PC-9 (cell line): ENCODE data around the gene TTC39B. TPM values are rescaled to one million over a fixed set of nuclear protein-coding genes. Genes with fewer than 3 reads are reported as not detected.

ENCODE experiments used
- BruUV-seq: library from RNA; stranded (reverse); fragments of 400-500 nt; replicated peaks from 2 replicates; lab custom pipeline; 2021; lab: Mats Ljungman, UMichigan
- CTCF ChIA-PET: fragments of 300-600 bp; sonication (Branson Sonifier 250); formaldehyde crosslinking; loops from one replicate; lab custom pipeline; 2022; ENCODE audit warnings: antibody characterized with exemption; lab: Charles Lee
- POLR2A ChIA-PET: fragments of 300-600 bp; sonication (Branson Sonifier 250); formaldehyde crosslinking; loops from one replicate; lab custom pipeline; 2022; ENCODE audit warnings: antibody characterized with exemption; ENCODE audit not compliant: unreplicated experiment; lab: Charles Lee
- DNase-seq, 2 experiments: peaks; one replicate each; pipeline versions ENCODE4 v3.0.0 to v3.0.0-alpha.2; 2015 to 2022; ENCODE audit warnings: mixed read lengths in 1 of 2
- H2AFZ ChIP-seq: fragments of 200-600 bp; sonication (generic); 2 replicates; pipeline ENCODE4 v1.8.1; 2017; ENCODE audit warnings: antibody characterized with exemption
- H3F3A ChIP-seq: fragments of 200-600 bp; sonication (generic); 2 replicates; pipeline ENCODE4 v1.8.1; 2017; ENCODE audit warnings: antibody characterized with exemption, mild to moderate bottlenecking, low read depth; ENCODE audit not compliant: insufficient read depth
- H3K27ac ChIP-seq: fragments of 200-600 bp; sonication (generic); 2 replicates; pipeline ENCODE4 v1.6.1; 2016; ENCODE audit warnings: mixed run types
- H3K27me3 ChIP-seq: fragments of 200-600 bp; sonication (generic); 2 replicates; pipeline ENCODE4 v1.6.1; 2016; ENCODE audit warnings: low read depth, mixed run types; ENCODE audit not compliant: insufficient read depth
- H3K36me3 ChIP-seq: fragments of 200-600 bp; sonication (generic); 2 replicates; pipeline ENCODE4 v1.6.1; 2016; ENCODE audit warnings: low read depth, mixed run types
- H3K4me1 ChIP-seq: fragments of 200-600 bp; sonication (generic); replicated peaks from 2 replicates; pipeline ENCODE4 v1.6.1; 2016; ENCODE audit warnings: mixed run types; ENCODE audit not compliant: insufficient read depth
- H3K4me2 ChIP-seq: fragments of 200-600 bp; sonication (generic); 2 replicates; pipeline ENCODE4 v1.6.1; 2017; ENCODE audit warnings: mixed run types
- H3K4me3 ChIP-seq: fragments of 200-600 bp; sonication (generic); 2 replicates; pipeline ENCODE4 v1.6.1; 2016; ENCODE audit warnings: mixed run types
- H3K79me2 ChIP-seq: fragments of 200-600 bp; sonication (generic); 2 replicates; pipeline ENCODE4 v1.6.1; 2017; ENCODE audit warnings: low read depth, mixed run types
- H3K9me2 ChIP-seq: fragments of 200-600 bp; sonication (generic); 2 replicates; pipeline ENCODE4 v1.8.1; 2017; ENCODE audit warnings: mild to moderate bottlenecking; ENCODE audit not compliant: insufficient read depth
- H3K9me3 ChIP-seq: fragments of 200-600 bp; sonication (generic); 2 replicates; pipeline ENCODE4 v1.8.1; 2016; ENCODE audit warnings: low read depth; ENCODE audit not compliant: insufficient read depth
- H4K20me1 ChIP-seq: fragments of 200-600 bp; sonication (generic); 2 replicates; pipeline ENCODE4 v1.8.1; 2017; ENCODE audit not compliant: insufficient read depth
- EZH2 ChIP-seq: fragments of 200-600 bp; sonication (generic); IDR thresholded peaks from 2 replicates; pipeline ENCODE4 v1.8.0; 2017; ENCODE audit warnings: antibody characterized with exemption, low read depth
- intact Hi-C: fragments of 100-400 bp; cut with micrococcal nuclease; formaldehyde crosslinking; loops from one replicate; pipeline ENCODE4 v1.10.0; 2022; ENCODE audit not compliant: unreplicated experiment
- total RNA-seq: library from RNA; stranded (reverse); gene quantifications from 2 replicates; pipeline ENCODE4 v1.2.3, GENCODE V29; 2021
- TF ChIP-seq, protein P1 (sequence below): fragments of 200-600 bp; sonication (generic); conservative IDR thresholded peaks from 2 replicates; pipeline ENCODE4 v1.6.1; 2017; ENCODE audit warnings: mixed run types, antibody characterized with exemption, mild to moderate bottlenecking, moderate library complexity

TTC39B gene
- total RNA-seq, 1 experiment from 2014 or later = 8.8 TPM

DNA sequence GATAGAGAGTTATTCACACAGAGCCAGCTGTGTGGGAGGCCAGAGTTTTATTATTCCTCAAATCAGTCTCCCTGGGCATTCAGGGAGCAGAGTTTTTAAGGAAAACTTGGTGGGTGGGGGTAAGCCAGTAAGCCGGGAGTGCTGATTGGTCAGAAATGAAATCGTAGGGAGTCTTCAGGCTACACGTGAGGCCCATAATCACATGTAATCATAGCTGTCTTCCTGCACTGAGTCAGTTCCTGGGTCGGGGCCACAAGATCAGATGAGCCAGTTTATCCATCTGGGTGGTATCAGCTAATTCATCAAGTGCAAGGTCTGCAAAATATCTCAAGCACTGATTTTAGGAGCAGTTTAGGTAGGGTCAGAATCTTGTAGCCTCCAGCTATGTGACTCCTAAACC, 10.8 kb upstream of the TTC39B start:
- no peak for DNase-seq
- Histone ChIP-seq H2AFZ (no peak overlapping the region), H3K9me3 (no peaks in the 10 kb centered on the region), H3K9me2 (no peaks in the 10 kb centered on the region), H3K4me1 (no peaks in the 10 kb centered on the region), H3F3A (no peaks in the 10 kb centered on the region), H3K36me3 (no peaks in the 10 kb centered on the region), H3K79me2 (no peaks in the 10 kb centered on the region), H3K27ac (no peak overlapping the region), H3K4me2 (no peak overlapping the region), H3K4me3 (no peak overlapping the region), H3K27me3 (no peaks in the 10 kb centered on the region), H4K20me1 (no peaks in the 10 kb centered on the region)
- intact Hi-C loops = no loop called here
- TF ChIP-seq, protein P1, sequence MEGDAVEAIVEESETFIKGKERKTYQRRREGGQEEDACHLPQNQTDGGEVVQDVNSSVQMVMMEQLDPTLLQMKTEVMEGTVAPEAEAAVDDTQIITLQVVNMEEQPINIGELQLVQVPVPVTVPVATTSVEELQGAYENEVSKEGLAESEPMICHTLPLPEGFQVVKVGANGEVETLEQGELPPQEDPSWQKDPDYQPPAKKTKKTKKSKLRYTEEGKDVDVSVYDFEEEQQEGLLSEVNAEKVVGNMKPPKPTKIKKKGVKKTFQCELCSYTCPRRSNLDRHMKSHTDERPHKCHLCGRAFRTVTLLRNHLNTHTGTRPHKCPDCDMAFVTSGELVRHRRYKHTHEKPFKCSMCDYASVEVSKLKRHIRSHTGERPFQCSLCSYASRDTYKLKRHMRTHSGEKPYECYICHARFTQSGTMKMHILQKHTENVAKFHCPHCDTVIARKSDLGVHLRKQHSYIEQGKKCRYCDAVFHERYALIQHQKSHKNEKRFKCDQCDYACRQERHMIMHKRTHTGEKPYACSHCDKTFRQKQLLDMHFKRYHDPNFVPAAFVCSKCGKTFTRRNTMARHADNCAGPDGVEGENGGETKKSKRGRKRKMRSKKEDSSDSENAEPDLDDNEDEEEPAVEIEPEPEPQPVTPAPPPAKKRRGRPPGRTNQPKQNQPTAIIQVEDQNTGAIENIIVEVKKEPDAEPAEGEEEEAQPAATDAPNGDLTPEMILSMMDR = no peak
- TF ChIP-seq EZH2 = no peak
- no TSS peak for BruUV-seq
- CTCF ChIA-PET = no interaction called here
- POLR2A ChIA-PET = no interaction called here

- Histone ChIP-seq H3K36me3 (no peaks in the 10 kb centered on the region), H3F3A (no peaks in the 10 kb centered on the region), H3K79me2 (no peaks in the 10 kb centered on the region), H3K9me2 (no peaks in the 10 kb centered on the region), H4K20me1 (no peaks in the 10 kb centered on the region), H3K27me3 (no peaks in the 10 kb centered on the region), H3K27ac (no peak overlapping the region), H3K4me2 (peak overlapping the region; percentile 4; the same call in 1 of the 2 replicates), H2AFZ (no peak overlapping the region), H3K9me3 (no peaks in the 10 kb centered on the region), H3K4me1 (peaks cover 3% of the 10 kb centered on the region; the same call in 1 of the 2 replicates), H3K4me3 (no peak overlapping the region)
- no TSS peak for BruUV-seq
- ChIA-PET POLR2A (no interaction called here), CTCF (no interaction called here)
- TF ChIP-seq EZH2 = no peak
- TF ChIP-seq, protein P1 = no peak
- peak in 1 of 2 experiments; percentile 40 for DNase-seq
- intact Hi-C loops = no loop called here
These were observed 4.6 kb upstream of the TTC39B start for GRCh38 chr9:15311607-15312006.

GRCh38 chr9:15310107-15310850, 3.3 kb upstream of the TTC39B start:
- no TSS peak for BruUV-seq
- no peak for DNase-seq
- no peak for TF ChIP-seq EZH2
- TF ChIP-seq, protein P1 = no peak
- H3K9me3 ChIP-seq = no peaks in the 10 kb centered on the region
- intact Hi-C loops = no loop called here
- no peaks in the 10 kb centered on the region for H3K9me2 ChIP-seq
- H2AFZ ChIP-seq = no peak overlapping the region
- no peak overlapping the region for H3K4me3 ChIP-seq
- no peak overlapping the region for H3K4me2 ChIP-seq
- H3K36me3 ChIP-seq = no peaks in the 10 kb centered on the region
- H3K4me1 ChIP-seq = peaks cover 9% of the 10 kb centered on the region
- CTCF ChIA-PET = interaction anchor here (0.6 kb wide), 1 partner anchor 988 kb away, joined by 4 read pairs; no protein-coding TSS in a partner anchor
- H3K27me3 ChIP-seq = no peaks in the 10 kb centered on the region
- no peaks in the 10 kb centered on the region for H3K79me2 ChIP-seq
- no peak overlapping the region for H3K27ac ChIP-seq
- POLR2A ChIA-PET = no interaction called here
- no peaks in the 10 kb centered on the region for H4K20me1 ChIP-seq
- H3F3A ChIP-seq = 0 out of 2 replicates have a peak, but pooled peaks cover 12% of the 10 kb centered on the region
